ENCODE results near the gene KLF2.
A peak's percentile ranks its signal among the peaks of the same experiment; 100 is the strongest.

Gene KLF2

DNA sequence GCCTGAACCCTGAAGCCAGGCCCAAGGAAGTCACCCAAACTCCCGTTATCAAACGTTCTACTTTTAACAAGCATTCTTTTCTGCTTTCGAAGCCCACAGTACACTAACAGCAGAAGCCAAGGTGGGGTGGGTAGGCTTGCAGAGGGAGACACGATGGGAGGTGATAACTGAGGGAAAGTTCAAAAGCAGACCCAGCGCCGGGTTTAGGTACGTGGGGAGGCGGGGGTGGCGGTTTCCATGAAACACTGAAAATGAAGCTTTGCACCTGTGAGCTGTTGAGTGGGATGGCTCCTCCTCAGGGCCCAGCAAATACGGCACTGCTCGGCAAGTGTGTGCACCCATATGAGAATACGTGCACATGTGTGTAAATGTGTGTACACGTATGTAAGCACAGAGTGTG is 49.8 kb downstream of the KLF2 start:
- Histone ChIP-seq H3K4me1 (ENCODE audit: control insufficient read depth, insufficient read depth, low read length, poor library complexity, severe bottlenecking) (peaks cover 86% of the 10 kb centered on the region), H3K9me3 (ENCODE audit: control insufficient read depth, low read length) (no peaks in the 10 kb centered on the region), H3K36me3 (ENCODE audit: control insufficient read depth, insufficient read depth, low read length) (no peaks in the 10 kb centered on the region), H3K27me3 (replicated peaks; ENCODE audit: control insufficient read depth, insufficient read depth, low read length, poor library complexity, severe bottlenecking) (no peaks in the 10 kb centered on the region), H3K4me3 (ENCODE audit: insufficient read depth, low read depth, low read length, poor library complexity, severe bottlenecking) (no peak overlapping the region), H3K27ac (ENCODE audit: insufficient read depth, low read length, poor library complexity, severe bottlenecking) (peak overlapping the region; percentile 95)
- no peak for DNase-seq

GRCh38 chr19:16375157-16375935 is 50.7 kb downstream of the KLF2 start:
- H3K4me1 ChIP-seq (ENCODE audit: control insufficient read depth, insufficient read depth, low read length, poor library complexity, severe bottlenecking): peaks cover 78% of the 10 kb centered on the region
- DNase-seq: no peak
- peak overlapping the region; percentile 18 for H3K4me3 ChIP-seq (ENCODE audit: insufficient read depth, low read depth, low read length, poor library complexity, severe bottlenecking)
- no peaks in the 10 kb centered on the region for H3K36me3 ChIP-seq (ENCODE audit: control insufficient read depth, insufficient read depth, low read length)
- H3K9me3 ChIP-seq (ENCODE audit: control insufficient read depth, low read length): no peaks in the 10 kb centered on the region
- H3K27ac ChIP-seq (ENCODE audit: insufficient read depth, low read length, poor library complexity, severe bottlenecking): peak overlapping the region; percentile 29
- H3K27me3 ChIP-seq (replicated peaks; ENCODE audit: control insufficient read depth, insufficient read depth, low read length, poor library complexity, severe bottlenecking): no peaks in the 10 kb centered on the region

- peaks cover 73% of the 10 kb centered on the region for H3K4me1 ChIP-seq (ENCODE audit: control insufficient read depth, insufficient read depth, low read length, poor library complexity, severe bottlenecking)
- H3K36me3 ChIP-seq (ENCODE audit: control insufficient read depth, insufficient read depth, low read length): no peaks in the 10 kb centered on the region
- H3K9me3 ChIP-seq (ENCODE audit: control insufficient read depth, low read length): no peaks in the 10 kb centered on the region
- no peak for DNase-seq
- no peaks in the 10 kb centered on the region for H3K27me3 ChIP-seq (replicated peaks; ENCODE audit: control insufficient read depth, insufficient read depth, low read length, poor library complexity, severe bottlenecking)
- H3K4me3 ChIP-seq (ENCODE audit: insufficient read depth, low read depth, low read length, poor library complexity, severe bottlenecking): no peak overlapping the region
- peak overlapping the region; percentile 29 for H3K27ac ChIP-seq (ENCODE audit: insufficient read depth, low read length, poor library complexity, severe bottlenecking)
Observed at GRCh38 chr19:16375936-16376185, 51.2 kb downstream of the KLF2 start.

DNA sequence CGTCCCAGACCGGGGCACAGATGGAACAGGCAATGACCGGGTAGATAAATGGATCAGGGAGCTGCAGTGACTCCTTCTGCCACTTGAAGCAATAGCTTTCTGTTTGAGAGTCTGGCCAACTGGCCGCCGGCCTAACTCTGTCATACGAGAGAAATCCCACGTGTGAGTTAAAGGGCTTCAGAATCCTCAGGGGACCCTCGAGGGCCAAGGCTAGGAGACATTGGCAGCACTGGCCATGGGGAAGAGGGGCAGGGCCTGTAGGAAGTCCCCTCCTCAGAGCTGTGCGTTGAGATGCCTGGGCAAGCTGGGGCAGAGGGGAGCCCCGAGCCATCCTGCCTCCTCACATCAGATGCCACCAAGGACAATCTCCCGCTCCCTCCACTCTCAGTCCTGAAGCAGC is 51.6 kb downstream of the KLF2 start:
- Histone ChIP-seq H3K36me3 (ENCODE audit: control insufficient read depth, insufficient read depth, low read length) (no peaks in the 10 kb centered on the region), H3K4me1 (ENCODE audit: control insufficient read depth, insufficient read depth, low read length, poor library complexity, severe bottlenecking) (peaks cover 73% of the 10 kb centered on the region), H3K27me3 (replicated peaks; ENCODE audit: control insufficient read depth, insufficient read depth, low read length, poor library complexity, severe bottlenecking) (no peaks in the 10 kb centered on the region), H3K4me3 (ENCODE audit: insufficient read depth, low read depth, low read length, poor library complexity, severe bottlenecking) (no peak overlapping the region), H3K9me3 (ENCODE audit: control insufficient read depth, low read length) (no peaks in the 10 kb centered on the region), H3K27ac (ENCODE audit: insufficient read depth, low read length, poor library complexity, severe bottlenecking) (no peak overlapping the region)
- no peak for DNase-seq

DNA sequence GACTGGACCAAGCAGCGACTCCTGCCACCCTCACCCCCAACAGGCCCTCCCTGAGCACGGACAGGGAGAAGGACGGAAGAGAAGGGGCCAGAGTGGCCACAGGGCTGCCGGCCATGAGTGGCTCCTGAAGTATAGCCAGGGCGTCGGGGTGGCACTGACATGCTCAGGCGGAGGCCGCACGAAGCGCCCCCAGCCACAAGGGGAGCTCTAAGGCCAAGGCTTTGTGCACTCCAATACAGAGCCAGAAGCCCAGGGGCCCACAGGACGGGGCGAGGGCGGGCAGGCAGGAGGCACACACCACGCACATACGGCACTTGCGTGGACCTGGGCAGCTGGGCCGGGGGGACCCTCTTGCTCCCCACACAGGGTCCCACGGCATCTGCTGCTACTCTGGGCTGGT is 52.0 kb downstream of the KLF2 start:
- H3K9me3 ChIP-seq (ENCODE audit: control insufficient read depth, low read length): no peaks in the 10 kb centered on the region
- peak overlapping the region; percentile 18 for H3K27ac ChIP-seq (ENCODE audit: insufficient read depth, low read length, poor library complexity, severe bottlenecking)
- no peaks in the 10 kb centered on the region for H3K27me3 ChIP-seq (replicated peaks; ENCODE audit: control insufficient read depth, insufficient read depth, low read length, poor library complexity, severe bottlenecking)
- DNase-seq: no peak
- H3K4me3 ChIP-seq (ENCODE audit: insufficient read depth, low read depth, low read length, poor library complexity, severe bottlenecking): no peak overlapping the region
- no peaks in the 10 kb centered on the region for H3K36me3 ChIP-seq (ENCODE audit: control insufficient read depth, insufficient read depth, low read length)
- H3K4me1 ChIP-seq (ENCODE audit: control insufficient read depth, insufficient read depth, low read length, poor library complexity, severe bottlenecking): peaks cover 76% of the 10 kb centered on the region

GRCh38 chr19:16377521-16377920 is 52.9 kb downstream of the KLF2 start:
- Histone ChIP-seq H3K9me3 (ENCODE audit: control insufficient read depth, low read length) (no peaks in the 10 kb centered on the region), H3K36me3 (ENCODE audit: control insufficient read depth, insufficient read depth, low read length) (no peaks in the 10 kb centered on the region), H3K4me3 (ENCODE audit: insufficient read depth, low read depth, low read length, poor library complexity, severe bottlenecking) (no peak overlapping the region), H3K4me1 (ENCODE audit: control insufficient read depth, insufficient read depth, low read length, poor library complexity, severe bottlenecking) (peaks cover 77% of the 10 kb centered on the region), H3K27ac (ENCODE audit: insufficient read depth, low read length, poor library complexity, severe bottlenecking) (no peak overlapping the region), H3K27me3 (replicated peaks; ENCODE audit: control insufficient read depth, insufficient read depth, low read length, poor library complexity, severe bottlenecking) (no peaks in the 10 kb centered on the region)
- DNase-seq: no peak
